ENCODE measurements around the gene FAM219A. TPM values are rescaled to one million over a fixed set of nuclear protein-coding genes. Genes with fewer than 3 reads are reported as not detected.
"Not testable (repeated sequence)": the region's sequence is repeated elsewhere in the genome, so short reads cannot be mapped to it uniquely, and the experiment has no call there.

FAM219A gene
- total RNA-seq, 1 experiment from 2014 or later, result 22.7 TPM

- no peak for DNase-seq
- H3K36me3 ChIP-seq (replicated peaks; ENCODE audit: control insufficient read depth, insufficient read depth, low read length), result no peaks in the 10 kb centered on the region; the same call in 1 of the 2 replicates
- H3K4me3 ChIP-seq (ENCODE audit: insufficient read depth, low read depth, low read length), result no peak overlapping the region
- H3K27me3 ChIP-seq (ENCODE audit: control insufficient read depth, insufficient read depth, low read length), result no peaks in the 10 kb centered on the region
Observed at GRCh38 chr9:34366365-34366764, 92.0 kb downstream of the FAM219A start.

- H3K4me3 ChIP-seq (ENCODE audit: insufficient read depth, low read depth, low read length), result no peak overlapping the region
- no peaks in the 10 kb centered on the region; the same call in 1 of the 2 replicates for H3K36me3 ChIP-seq (replicated peaks; ENCODE audit: control insufficient read depth, insufficient read depth, low read length)
- no peak for DNase-seq
- H3K27me3 ChIP-seq (ENCODE audit: control insufficient read depth, insufficient read depth, low read length), result no peaks in the 10 kb centered on the region
Observed at GRCh38 chr9:34365282-34365681, 93.1 kb downstream of the FAM219A start.

GRCh38 chr9:34363619-34364351 is 94.6 kb downstream of the FAM219A start:
- no peak overlapping the region for H3K4me3 ChIP-seq (ENCODE audit: insufficient read depth, low read depth, low read length)
- no peaks in the 10 kb centered on the region for H3K27me3 ChIP-seq (ENCODE audit: control insufficient read depth, insufficient read depth, low read length)
- DNase-seq, result peak; percentile 70
- H3K36me3 ChIP-seq (replicated peaks; ENCODE audit: control insufficient read depth, insufficient read depth, low read length), result no peaks in the 10 kb centered on the region

- DNase-seq, result no peak
- Histone ChIP-seq H3K4me3 (ENCODE audit: insufficient read depth, low read depth, low read length) (no peak overlapping the region), H3K27me3 (ENCODE audit: control insufficient read depth, insufficient read depth, low read length) (no peaks in the 10 kb centered on the region), H3K36me3 (replicated peaks; ENCODE audit: control insufficient read depth, insufficient read depth, low read length) (no peaks in the 10 kb centered on the region)
Observed at GRCh38 chr9:34362614-34363214, 95.7 kb downstream of the FAM219A start.

- not testable (repeated sequence) for H3K4me3 ChIP-seq (ENCODE audit: insufficient read depth, low read depth, low read length); H3K36me3 ChIP-seq (replicated peaks; ENCODE audit: control insufficient read depth, insufficient read depth, low read length); DNase-seq; H3K27me3 ChIP-seq (ENCODE audit: control insufficient read depth, insufficient read depth, low read length)
Observed at GRCh38 chr9:34352957-34353356, 105.4 kb downstream of the FAM219A start.

- H3K4me3 ChIP-seq (ENCODE audit: insufficient read depth, low read depth, low read length); H3K36me3 ChIP-seq (replicated peaks; ENCODE audit: control insufficient read depth, insufficient read depth, low read length); H3K27me3 ChIP-seq (ENCODE audit: control insufficient read depth, insufficient read depth, low read length); DNase-seq: not testable (repeated sequence)
Observed at GRCh38 chr9:34352122-34352652, 106.2 kb downstream of the FAM219A start.

- H3K4me3 ChIP-seq (ENCODE audit: insufficient read depth, low read depth, low read length), result no peak overlapping the region
- no peak for DNase-seq
Observed at GRCh38 chr9:34349324-34349723, 109.0 kb downstream of the FAM219A start.

More at GRCh38 chr9:34349324-34349723, 109.0 kb downstream of the FAM219A start:
- no peaks in the 10 kb centered on the region for H3K36me3 ChIP-seq (replicated peaks; ENCODE audit: control insufficient read depth, insufficient read depth, low read length)
- no peaks in the 10 kb centered on the region for H3K27me3 ChIP-seq (ENCODE audit: control insufficient read depth, insufficient read depth, low read length)

Other genes starting within 250 kb of the FAM219A start
- gene KIF24, start 129.3 kb downstream of the FAM219A start, total RNA-seq (2014; rRNA removed; shearing (Covaris generic)), result 4.5 and 4.7 TPM in 2 replicates
- 28.6 and 32.4 TPM in 2 replicates for gene NUDT2, start 129.0 kb downstream of the FAM219A start, total RNA-seq (2014; rRNA removed; shearing (Covaris generic))
- gene MYORG, start 81.7 kb downstream of the FAM219A start, total RNA-seq (2014; rRNA removed; shearing (Covaris generic)), result 12.3 and 19.8 TPM in 2 replicates
- gene DNAI1, start 235 bp upstream of the FAM219A start, total RNA-seq (2014; rRNA removed; shearing (Covaris generic)), result 0.35 and 0.96 TPM in 2 replicates
- 33.3 and 35.1 TPM in 2 replicates for gene ENHO, start 64.4 kb upstream of the FAM219A start, total RNA-seq (2014; rRNA removed; shearing (Covaris generic))
- 26.6 and 43.2 TPM in 2 replicates for gene CNTFR, start 131.2 kb upstream of the FAM219A start, total RNA-seq (2014; rRNA removed; shearing (Covaris generic))
- gene RPP25L, start 153.5 kb upstream of the FAM219A start, total RNA-seq (2014; rRNA removed; shearing (Covaris generic)), result 41.5 and 46.0 TPM in 2 replicates
- 19.4 and 23.6 TPM in 2 replicates for gene DCTN3, start 161.9 kb upstream of the FAM219A start, total RNA-seq (2014; rRNA removed; shearing (Covaris generic))
- not detected in 2 replicates for gene ARID3C, start 170.5 kb upstream of the FAM219A start, total RNA-seq (2014; rRNA removed; shearing (Covaris generic))
- 117 and 138 TPM in 2 replicates for gene SIGMAR1, start 179.2 kb upstream of the FAM219A start, total RNA-seq (2014; rRNA removed; shearing (Covaris generic))
- gene GALT, start 188.1 kb upstream of the FAM219A start, total RNA-seq (2014; rRNA removed; shearing (Covaris generic)), result 33.5 and 42.0 TPM in 2 replicates
- gene IL11RA, start 193.6 kb upstream of the FAM219A start, total RNA-seq (2014; rRNA removed; shearing (Covaris generic)), result 7.3 and 9.8 TPM in 2 replicates
- gene CCL27, start 204.1 kb upstream of the FAM219A start, total RNA-seq (2014; rRNA removed; shearing (Covaris generic)), result 0.10 and 0.41 TPM in 2 replicates
- gene CCL19, start 232.7 kb upstream of the FAM219A start, total RNA-seq (2014; rRNA removed; shearing (Covaris generic)), result not detected in 2 replicates